Fibroblast of lung (primary cell): Measurements from ENCODE around the gene COL15A1. TPM values are rescaled to one million over a fixed set of nuclear protein-coding genes. Genes with fewer than 3 reads are reported as not detected.

ENCODE experiments used
- DNase-seq, 2 donors: peaks; one replicate each; pipeline versions ENCODE4 v3.0.0 to v3.0.0-alpha.2; 2010; ENCODE audit warnings: low read depth in 2 of 2
- H2AFZ ChIP-seq: 2 replicates; pipeline ENCODE4 v1.5.1; 2012; ENCODE audit warnings: low read length, control low read depth, inconsistent platforms
- H3K27ac ChIP-seq: 2 replicates; pipeline ENCODE4 v1.5.1; 2011; ENCODE audit warnings: low read length, control low read depth; ENCODE audit not compliant: insufficient read depth
- H3K27me3 ChIP-seq: 2 replicates; pipeline ENCODE4 v1.5.1; 2011; ENCODE audit warnings: mild to moderate bottlenecking, low read length; ENCODE audit not compliant: control insufficient read depth, insufficient read depth
- H3K36me3 ChIP-seq: 2 replicates; pipeline ENCODE4 v1.5.1; 2011; ENCODE audit warnings: low read length; ENCODE audit not compliant: control insufficient read depth, insufficient read depth
- H3K4me1 ChIP-seq: 2 replicates; pipeline ENCODE4 v1.5.1; 2011; ENCODE audit warnings: low read length; ENCODE audit not compliant: control insufficient read depth, insufficient read depth; ENCODE audit errors: extremely low read depth
- H3K4me2 ChIP-seq: 2 replicates; pipeline ENCODE4 v1.5.1; 2011; ENCODE audit warnings: low read length, control low read depth; ENCODE audit not compliant: insufficient read depth; ENCODE audit errors: extremely low read depth
- H3K4me3 ChIP-seq, 4 experiments: fragments of 200-600 bp in 1 of 4; sonication (generic) in 1 of 4; replicated peaks in 1 of 4; 2 replicates each; pipeline ENCODE4 v1.5.1; 2011 to 2016; ENCODE audit warnings: low read length in 4 of 4, low read depth in 3 of 4, mild to moderate bottlenecking in 3 of 4, control low read depth in 2 of 4, inconsistent platforms in 1 of 4, mixed read lengths in 1 of 4; ENCODE audit not compliant: insufficient read depth in 1 of 4; ENCODE audit errors: control extremely low read depth in 1 of 4
- H3K79me2 ChIP-seq: 2 replicates; pipeline ENCODE4 v1.5.1; 2012; ENCODE audit warnings: mild to moderate bottlenecking, low read length, inconsistent platforms; ENCODE audit not compliant: control insufficient read depth, insufficient read depth
- H3K9ac ChIP-seq: 2 replicates; pipeline ENCODE4 v1.5.1; 2011; ENCODE audit warnings: mild to moderate bottlenecking, low read length, control low read depth; ENCODE audit not compliant: insufficient read depth
- H3K9me3 ChIP-seq: 2 replicates; pipeline ENCODE4 v1.5.1; 2012; ENCODE audit warnings: low read depth, low read length; ENCODE audit not compliant: control insufficient read depth, insufficient read depth
- H4K20me1 ChIP-seq: 2 replicates; pipeline ENCODE4 v1.5.1; 2011; ENCODE audit warnings: low read length; ENCODE audit not compliant: control insufficient read depth, insufficient read depth; ENCODE audit errors: extremely low read depth
- EZH2 ChIP-seq: IDR thresholded peaks from 2 replicates; pipeline ENCODE4 v1.5.1; 2012; ENCODE audit warnings: low read length, control low read depth, mild to moderate bottlenecking; ENCODE audit errors: missing control alignments
- polyA plus RNA-seq, 2 donors: library from polyadenylated mRNA; depleted of rRNA in 1 of 2; stranded (reverse) in 1 of 2; unstranded in 1 of 2; fragments of >200 nt; gene quantifications; 2 replicates each; pipeline ENCODE4 v1.2.1, GENCODE V29; 2011 to 2012; ENCODE audit warnings: missing spikeins in 1 of 2
- total RNA-seq: library from RNA; depleted of rRNA; stranded (reverse); fragments of >200 nt; gene quantifications from 2 replicates; pipeline ENCODE4 v1.2.1, GENCODE V29; 2014
- TF ChIP-seq, protein P1 (sequence below), 2 donors: IDR thresholded peaks in 1 of 2; conservative IDR thresholded peaks in 1 of 2; 1 replicate in 1 of 2; 2 replicates in 1 of 2; pipeline ENCODE4 v1.5.1; 2011 to 2012; ENCODE audit warnings: low read length in 2 of 2, control low read depth in 1 of 2, inconsistent platforms in 1 of 2, low read depth in 1 of 2, mild to moderate bottlenecking in 1 of 2

The COL15A1 gene
- total and polyA plus RNA-seq, 2 donors (not counting 1 experiment from before 2014, with no cell fraction given) = 13.3 to 41.0 TPM

GRCh38 chr9:98929071-98929470 lies 14.6 kb upstream of the COL15A1 start:
- Histone ChIP-seq H3K9ac (no peak overlapping the region), H3K4me1 (peaks cover 2% of the 10 kb centered on the region), H3K36me3 (no peaks in the 10 kb centered on the region), H3K27me3 (no peaks in the 10 kb centered on the region), H3K27ac (no peak overlapping the region), H3K4me2 (no peak overlapping the region), H4K20me1 (no peaks in the 10 kb centered on the region), H3K79me2 (no peaks in the 10 kb centered on the region), H3K9me3 (no peaks in the 10 kb centered on the region), H3K4me3 (no peak overlapping the region), H2AFZ (no peak overlapping the region)
- TF ChIP-seq, protein P1, sequence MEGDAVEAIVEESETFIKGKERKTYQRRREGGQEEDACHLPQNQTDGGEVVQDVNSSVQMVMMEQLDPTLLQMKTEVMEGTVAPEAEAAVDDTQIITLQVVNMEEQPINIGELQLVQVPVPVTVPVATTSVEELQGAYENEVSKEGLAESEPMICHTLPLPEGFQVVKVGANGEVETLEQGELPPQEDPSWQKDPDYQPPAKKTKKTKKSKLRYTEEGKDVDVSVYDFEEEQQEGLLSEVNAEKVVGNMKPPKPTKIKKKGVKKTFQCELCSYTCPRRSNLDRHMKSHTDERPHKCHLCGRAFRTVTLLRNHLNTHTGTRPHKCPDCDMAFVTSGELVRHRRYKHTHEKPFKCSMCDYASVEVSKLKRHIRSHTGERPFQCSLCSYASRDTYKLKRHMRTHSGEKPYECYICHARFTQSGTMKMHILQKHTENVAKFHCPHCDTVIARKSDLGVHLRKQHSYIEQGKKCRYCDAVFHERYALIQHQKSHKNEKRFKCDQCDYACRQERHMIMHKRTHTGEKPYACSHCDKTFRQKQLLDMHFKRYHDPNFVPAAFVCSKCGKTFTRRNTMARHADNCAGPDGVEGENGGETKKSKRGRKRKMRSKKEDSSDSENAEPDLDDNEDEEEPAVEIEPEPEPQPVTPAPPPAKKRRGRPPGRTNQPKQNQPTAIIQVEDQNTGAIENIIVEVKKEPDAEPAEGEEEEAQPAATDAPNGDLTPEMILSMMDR (conservative IDR thresholded peaks at IDR 0.05 in 1 of 2, IDR thresholded peaks at IDR 0.05 in 1 of 2; ENCODE audit: low read depth in 1 of 2, low read length in 2 of 2) = no peak
- TF ChIP-seq EZH2 = no peak
- DNase-seq = peak; percentile 58 to 85

DNA sequence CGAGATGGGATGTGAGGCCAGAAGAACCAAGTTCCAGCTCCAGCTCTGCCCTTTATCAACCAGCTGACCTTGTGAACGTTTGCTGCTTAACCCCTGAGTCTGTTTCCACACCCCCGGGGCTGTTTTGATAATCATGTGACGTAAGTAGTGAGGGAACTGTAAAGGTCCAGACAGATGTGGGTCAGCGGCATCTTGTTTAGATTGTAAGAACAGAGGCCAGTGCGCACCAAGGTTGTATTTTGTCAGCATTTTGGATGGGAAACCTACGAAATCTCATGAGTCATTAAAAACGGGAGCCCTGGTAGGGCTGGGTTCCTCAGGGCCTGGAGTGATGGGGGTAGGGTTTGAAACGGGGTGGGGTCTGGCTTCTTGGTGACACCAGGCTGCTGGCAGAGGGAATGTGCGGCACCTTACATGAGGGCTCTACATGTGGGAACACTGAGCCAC lies 13.8 kb upstream of the COL15A1 start:
- DNase-seq = peak in 1 of 2 donors; percentile 62
- Histone ChIP-seq H3K36me3 (no peaks in the 10 kb centered on the region), H3K79me2 (no peaks in the 10 kb centered on the region), H3K4me2 (no peak overlapping the region), H3K27me3 (peaks cover 2% of the 10 kb centered on the region), H3K4me1 (peaks cover 2% of the 10 kb centered on the region), H2AFZ (no peak overlapping the region), H3K9ac (no peak overlapping the region), H3K27ac (no peak overlapping the region), H4K20me1 (no peaks in the 10 kb centered on the region), H3K9me3 (no peaks in the 10 kb centered on the region), H3K4me3 (no peak overlapping the region)
- no peak for TF ChIP-seq EZH2
- TF ChIP-seq, protein P1 (conservative IDR thresholded peaks at IDR 0.05 in 1 of 2, IDR thresholded peaks at IDR 0.05 in 1 of 2; ENCODE audit: low read depth in 1 of 2, low read length in 2 of 2) = no peak

- Histone ChIP-seq H3K4me2 (no peak overlapping the region), H3K36me3 (no peaks in the 10 kb centered on the region), H3K27me3 (peaks cover 7% of the 10 kb centered on the region), H3K4me1 (no peaks in the 10 kb centered on the region), H3K9me3 (no peaks in the 10 kb centered on the region), H3K27ac (no peak overlapping the region), H3K4me3 (no peak overlapping the region), H3K79me2 (no peaks in the 10 kb centered on the region), H3K9ac (no peak overlapping the region), H2AFZ (no peak overlapping the region), H4K20me1 (no peaks in the 10 kb centered on the region)
- DNase-seq = no peak
- no peak for TF ChIP-seq EZH2
- TF ChIP-seq, protein P1 (conservative IDR thresholded peaks at IDR 0.05 in 1 of 2, IDR thresholded peaks at IDR 0.05 in 1 of 2; ENCODE audit: low read depth in 1 of 2, low read length in 2 of 2) = no peak
Measured at GRCh38 chr9:98930792-98931191, 12.9 kb upstream of the COL15A1 start.
